Measurements from ENCODE around the gene TRIM74. TPM values are rescaled to one million over a fixed set of nuclear protein-coding genes. Genes with fewer than 3 reads are reported as not detected.
"Not testable (repeated sequence)": the region's sequence is repeated elsewhere in the genome, so short reads cannot be mapped to it uniquely, and the experiment has no call there.

The TRIM74 gene
- total RNA-seq, 1 experiment from 2014 or later = 1.0 TPM

DNA sequence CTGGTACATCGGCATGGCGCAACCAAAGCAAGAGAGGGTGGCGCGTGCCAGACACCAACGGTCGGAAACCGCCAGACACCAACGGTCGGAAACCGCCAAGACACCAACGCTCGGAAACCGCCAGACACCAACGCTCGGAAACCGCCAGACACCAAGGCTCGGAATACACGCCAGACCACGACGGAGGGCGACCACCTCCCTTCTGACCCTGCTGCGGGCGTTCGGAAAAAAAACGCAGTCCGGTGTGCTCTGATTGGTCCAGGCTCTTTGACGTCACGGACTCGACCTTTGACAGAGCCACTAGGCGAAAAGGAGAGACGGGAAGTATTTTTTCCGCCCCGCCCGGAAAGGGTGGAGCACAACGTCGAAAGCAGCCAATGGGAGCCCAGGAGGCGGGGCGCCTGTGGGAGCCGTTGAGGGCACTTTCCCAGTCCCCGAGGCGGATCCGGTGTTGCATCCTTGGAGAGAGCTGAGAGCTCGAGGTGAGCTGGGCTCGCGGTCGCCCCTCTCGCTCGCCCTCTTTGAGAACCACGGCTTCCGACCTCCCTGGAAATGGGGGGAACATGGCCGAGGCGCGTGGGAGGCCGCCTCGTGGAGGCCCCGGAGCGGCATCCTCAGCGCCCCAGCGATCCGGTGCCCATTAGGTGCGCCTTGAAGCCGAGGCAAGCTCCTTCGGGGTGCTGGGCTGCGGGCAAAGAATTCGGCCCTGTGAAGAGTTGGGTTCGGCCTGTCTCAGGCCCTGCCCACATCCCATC lies 36.6 kb upstream of the TRIM74 start:
- peak; percentile 64 for TF ChIP-seq SIN3A (IDR thresholded peaks at IDR 0.05; ENCODE audit: low read depth)
- peak; percentile 83 for TF ChIP-seq POLR2AphosphoS5 (IDR thresholded peaks at IDR 0.05; ENCODE audit: low read depth, low read length)
- TF ChIP-seq, protein P1, sequence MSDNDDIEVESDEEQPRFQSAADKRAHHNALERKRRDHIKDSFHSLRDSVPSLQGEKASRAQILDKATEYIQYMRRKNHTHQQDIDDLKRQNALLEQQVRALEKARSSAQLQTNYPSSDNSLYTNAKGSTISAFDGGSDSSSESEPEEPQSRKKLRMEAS (IDR thresholded peaks at IDR 0.05) = 0 out of 2 replicates have a peak, but pooled peaks have one; percentile 11
- TF ChIP-seq SP1 (IDR thresholded peaks at IDR 0.05; ENCODE audit: low read depth) = peak; percentile 41
- peak; percentile 56 for TF ChIP-seq POLR2A (IDR thresholded peaks at IDR 0.05; ENCODE audit: borderline replicate concordance, extremely low read depth, insufficient read depth, insufficient read length)
- Histone ChIP-seq H3K4me3 (replicated peaks in 1 of 2; ENCODE audit: low read depth in 1 of 2, low read length in 2 of 2) (peak overlapping the region; percentile 54 to 59), H3K4me2 (ENCODE audit: low read length) (peak overlapping the region; percentile 44), H3K27ac (ENCODE audit: low read depth, low read length) (peak overlapping the region; percentile 86), H3K9ac (ENCODE audit: low read length) (peak overlapping the region; percentile 72)
- DNase-seq (ENCODE audit: low read depth, low spot score); H3K79me2 ChIP-seq (ENCODE audit: insufficient read depth, low read length); intact Hi-C loops (cut with micrococcal nuclease); CTCF ChIA-PET; H3K36me3 ChIP-seq (ENCODE audit: control insufficient read depth in 1 of 2, insufficient read depth in 2 of 2, low read length in 2 of 2); H3K9me2 ChIP-seq (ENCODE audit: insufficient read depth); POLR2A ChIA-PET; H3K4me1 ChIP-seq (ENCODE audit: control insufficient read depth in 1 of 2, insufficient read depth in 2 of 2, low read length in 2 of 2); H4K20me1 ChIP-seq (ENCODE audit: insufficient read depth); H3K9me3 ChIP-seq (ENCODE audit: control insufficient read depth in 1 of 2, insufficient read depth in 1 of 2, low read depth in 1 of 2, low read length in 2 of 2); H3K27me3 ChIP-seq (ENCODE audit: insufficient read depth, low read length); BruUV-seq (replicated peaks); H2AFZ ChIP-seq (ENCODE audit: low read depth, low read length, poor library complexity, severe bottlenecking); RAD21 ChIA-PET (ENCODE audit: low non-redundant PET in 1 of 2, low total read pairs in 2 of 2, uncharacterized antibody in 2 of 2, unreplicated experiment in 2 of 2): not testable (repeated sequence)
- peak; percentile 86 for ATAC-seq

DNA sequence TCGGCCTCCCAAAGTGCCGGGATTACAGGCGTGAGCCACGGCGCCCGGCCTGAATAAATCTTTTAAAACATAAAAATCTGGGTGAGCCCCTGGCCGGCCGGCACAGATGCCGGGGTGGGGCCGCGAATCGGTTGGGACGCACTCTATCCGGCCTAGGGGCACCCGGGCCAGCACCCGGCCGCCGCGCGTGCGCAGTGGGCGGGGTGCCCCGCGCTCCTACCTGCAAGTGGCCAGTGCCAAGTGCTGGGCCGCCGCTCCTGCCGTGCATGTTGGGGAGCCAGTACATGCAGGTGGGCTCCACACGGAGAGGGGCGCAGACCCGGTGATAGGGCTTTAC lies 36.1 kb upstream of the TRIM74 start:
- TSS peak; percentile 88 for BruUV-seq (replicated peaks)
- peak; percentile 90 for ATAC-seq
- H2AFZ ChIP-seq (ENCODE audit: low read depth, low read length, poor library complexity, severe bottlenecking); H3K36me3 ChIP-seq (ENCODE audit: control insufficient read depth in 1 of 2, insufficient read depth in 2 of 2, low read length in 2 of 2); CTCF ChIA-PET; H3K9me3 ChIP-seq (ENCODE audit: control insufficient read depth in 1 of 2, insufficient read depth in 1 of 2, low read depth in 1 of 2, low read length in 2 of 2); H3K27me3 ChIP-seq (ENCODE audit: insufficient read depth, low read length); intact Hi-C loops (cut with micrococcal nuclease); RAD21 ChIA-PET (ENCODE audit: low non-redundant PET in 1 of 2, low total read pairs in 2 of 2, uncharacterized antibody in 2 of 2, unreplicated experiment in 2 of 2); H3K9me2 ChIP-seq (ENCODE audit: insufficient read depth); H3K4me1 ChIP-seq (ENCODE audit: control insufficient read depth in 1 of 2, insufficient read depth in 2 of 2, low read length in 2 of 2); H4K20me1 ChIP-seq (ENCODE audit: insufficient read depth); DNase-seq (ENCODE audit: low read depth, low spot score); H3K79me2 ChIP-seq (ENCODE audit: insufficient read depth, low read length); POLR2A ChIA-PET: not testable (repeated sequence)
- Histone ChIP-seq H3K27ac (ENCODE audit: low read depth, low read length) (peak overlapping the region; percentile 86), H3K4me2 (ENCODE audit: low read length) (peak overlapping the region; percentile 40), H3K4me3 (replicated peaks in 1 of 2; ENCODE audit: low read depth in 1 of 2, low read length in 2 of 2) (peak overlapping the region; percentile 54 to 59), H3K9ac (ENCODE audit: low read length) (peak overlapping the region; percentile 72)

DNA sequence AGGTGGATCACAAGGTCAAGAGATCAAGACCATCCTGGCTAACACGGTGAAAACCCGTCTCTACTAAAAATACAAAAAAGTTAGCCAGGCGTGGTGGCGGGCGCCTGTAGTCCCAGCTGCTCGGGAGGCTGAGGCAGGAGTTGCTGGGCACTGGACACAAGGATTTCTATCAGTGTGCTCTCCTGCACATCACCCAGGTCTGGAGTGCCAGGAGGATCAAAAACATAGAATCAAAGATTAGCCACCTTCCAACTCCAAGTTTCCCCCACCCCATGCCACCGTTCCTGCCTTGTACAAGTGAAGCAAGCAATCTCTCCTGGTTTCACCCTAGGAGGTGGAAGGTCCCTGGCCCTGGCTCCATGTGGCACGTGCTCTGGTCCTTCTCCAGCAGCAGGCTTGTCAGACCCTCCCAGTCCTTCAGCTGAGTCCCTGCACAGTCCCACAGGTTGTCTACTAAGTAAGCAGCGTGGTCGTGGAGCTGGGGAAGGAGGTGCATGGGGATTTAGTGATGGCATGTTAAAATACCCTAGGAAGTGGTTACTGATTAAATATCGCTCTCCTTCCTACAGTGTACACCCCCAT lies 28.7 kb upstream of the TRIM74 start:
- H3K27me3 ChIP-seq (ENCODE audit: insufficient read depth, low read length); H3K9me2 ChIP-seq (ENCODE audit: insufficient read depth); RAD21 ChIA-PET (ENCODE audit: low non-redundant PET in 1 of 2, low total read pairs in 2 of 2, uncharacterized antibody in 2 of 2, unreplicated experiment in 2 of 2); intact Hi-C loops (cut with micrococcal nuclease); H3K9me3 ChIP-seq (ENCODE audit: control insufficient read depth in 1 of 2, insufficient read depth in 1 of 2, low read depth in 1 of 2, low read length in 2 of 2); CTCF ChIA-PET; H4K20me1 ChIP-seq (ENCODE audit: insufficient read depth); POLR2A ChIA-PET; DNase-seq (ENCODE audit: low read depth, low spot score); H3K4me3 ChIP-seq (replicated peaks in 1 of 2; ENCODE audit: low read depth in 1 of 2, low read length in 2 of 2); H3K27ac ChIP-seq (ENCODE audit: low read depth, low read length); H3K36me3 ChIP-seq (ENCODE audit: control insufficient read depth in 1 of 2, insufficient read depth in 2 of 2, low read length in 2 of 2); H3K9ac ChIP-seq (ENCODE audit: low read length); H3K79me2 ChIP-seq (ENCODE audit: insufficient read depth, low read length); H2AFZ ChIP-seq (ENCODE audit: low read depth, low read length, poor library complexity, severe bottlenecking); H3K4me1 ChIP-seq (ENCODE audit: control insufficient read depth in 1 of 2, insufficient read depth in 2 of 2, low read length in 2 of 2); H3K4me2 ChIP-seq (ENCODE audit: low read length): not testable (repeated sequence)
- BruUV-seq (replicated peaks) = TSS peak; percentile 12
- ATAC-seq = peak; percentile 32; the same call in 1 of the 2 replicates

DNA sequence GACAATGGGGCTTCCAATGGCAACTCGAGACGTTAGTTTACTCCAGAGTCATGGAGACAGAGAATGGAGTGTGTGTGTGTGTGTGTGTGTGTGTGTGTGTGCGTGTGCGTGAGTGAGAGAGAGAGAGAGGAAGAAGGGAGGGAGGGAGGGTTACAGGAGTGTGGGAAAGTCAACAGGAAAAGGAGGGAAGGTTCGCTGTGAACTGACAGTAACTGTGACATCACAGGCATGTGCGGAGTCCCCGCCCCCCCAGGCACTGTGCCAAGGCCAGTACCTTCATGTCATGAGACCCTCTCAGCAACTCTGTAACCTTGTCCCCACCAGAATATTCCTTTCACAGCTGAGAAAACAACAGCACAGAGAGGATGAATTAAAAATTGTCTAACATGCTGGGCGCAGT lies 28.2 kb upstream of the TRIM74 start:
- H3K4me2 ChIP-seq (ENCODE audit: low read length); CTCF ChIA-PET; intact Hi-C loops (cut with micrococcal nuclease); H4K20me1 ChIP-seq (ENCODE audit: insufficient read depth); H3K27me3 ChIP-seq (ENCODE audit: insufficient read depth, low read length); H3K79me2 ChIP-seq (ENCODE audit: insufficient read depth, low read length); H3K36me3 ChIP-seq (ENCODE audit: control insufficient read depth in 1 of 2, insufficient read depth in 2 of 2, low read length in 2 of 2); H3K4me1 ChIP-seq (ENCODE audit: control insufficient read depth in 1 of 2, insufficient read depth in 2 of 2, low read length in 2 of 2); H3K27ac ChIP-seq (ENCODE audit: low read depth, low read length); POLR2A ChIA-PET; DNase-seq (ENCODE audit: low read depth, low spot score); RAD21 ChIA-PET (ENCODE audit: low non-redundant PET in 1 of 2, low total read pairs in 2 of 2, uncharacterized antibody in 2 of 2, unreplicated experiment in 2 of 2); H3K9me2 ChIP-seq (ENCODE audit: insufficient read depth); H3K9me3 ChIP-seq (ENCODE audit: control insufficient read depth in 1 of 2, insufficient read depth in 1 of 2, low read depth in 1 of 2, low read length in 2 of 2); H2AFZ ChIP-seq (ENCODE audit: low read depth, low read length, poor library complexity, severe bottlenecking); H3K9ac ChIP-seq (ENCODE audit: low read length); H3K4me3 ChIP-seq (replicated peaks in 1 of 2; ENCODE audit: low read depth in 1 of 2, low read length in 2 of 2); BruUV-seq (replicated peaks): not testable (repeated sequence)
- ATAC-seq = peak; percentile 49; the same call in 1 of the 2 replicates
